ENCODE measurements around the gene XYLT1.

- TF ChIP-seq CTCF (IDR thresholded peaks at IDR 0.05; ENCODE audit: low read depth, low read length, poor library complexity, severe bottlenecking) (no peak), EZH2phosphoT487 (IDR thresholded peaks at IDR 0.05; ENCODE audit: borderline replicate concordance, low read length) (no peak)
Measured at GRCh38 chr16:17348826-17349225, 121.9 kb downstream of the XYLT1 start.

All from DOHH2 (cell line).